WTC11 (cell line): ENCODE results near the gene CORO2B. TPM values are rescaled to one million over a fixed set of nuclear protein-coding genes. Genes with fewer than 3 reads are reported as not detected.

Experiments used
- ATAC-seq: fragments of 200-7000 bp; cut with Tn5 transposase; 2 replicates; pipeline ENCODE4 v1.10.0; 2021; ENCODE audit warnings: mild to moderate bottlenecking, moderate library complexity
- CTCF ChIA-PET: fragments of 300-600 bp; sonication (Branson Sonifier 250); formaldehyde crosslinking; loops from one replicate; lab custom pipeline; 2021; ENCODE audit warnings: antibody characterized with exemption; lab: Charles Lee
- POLR2A ChIA-PET: fragments of 350-600 bp; sonication (Branson Sonifier 250); formaldehyde crosslinking; loops from one replicate; lab custom pipeline; 2021; ENCODE audit warnings: antibody characterized with exemption; lab: Charles Lee
- DNase-seq: peaks from one replicate; pipeline ENCODE4 v3.0.0; 2021; ENCODE audit warnings: low spot score
- H3K27ac Mint-ChIP-seq: 2 replicates; pipeline ENCODE4 v1.8.0; 2021; ENCODE audit warnings: mixed read lengths
- H3K27me3 Mint-ChIP-seq: 2 replicates; pipeline ENCODE4 v1.8.0; 2021; ENCODE audit warnings: low read depth, mild to moderate bottlenecking, moderate library complexity, mixed read lengths
- H3K36me3 Mint-ChIP-seq: 2 replicates; pipeline ENCODE4 v1.8.0; 2021; ENCODE audit warnings: mixed read lengths
- H3K4me1 Mint-ChIP-seq: 2 replicates; pipeline ENCODE4 v1.8.0; 2022; ENCODE audit warnings: mixed read lengths
- H3K4me3 Mint-ChIP-seq: 2 replicates; pipeline ENCODE4 v1.8.0; 2021; ENCODE audit warnings: mild to moderate bottlenecking, moderate library complexity, mixed read lengths
- H3K9me3 Mint-ChIP-seq: 2 replicates; pipeline ENCODE4 v1.8.0; 2021; ENCODE audit warnings: mixed read lengths
- AR ChIP-seq: fragments of 250-450 bp; sonication (Bioruptor Pico); IDR thresholded peaks from 2 replicates; pipeline ENCODE4 v1.9.0; 2021; ENCODE audit warnings: mild to moderate bottlenecking
- ATF1 ChIP-seq: sonication (generic); formaldehyde crosslinking; IDR thresholded peaks from 2 replicates; pipeline ENCODE4 v1.8.1; 2023; ENCODE audit warnings: mild to moderate bottlenecking, moderate library complexity, missing genetic modification reagents
- ATF3 ChIP-seq: sonication (generic); formaldehyde crosslinking; conservative IDR thresholded peaks from 2 replicates; pipeline ENCODE4 v1.8.1; 2022; ENCODE audit warnings: mild to moderate bottlenecking, missing genetic modification reagents
- CREM ChIP-seq: sonication (generic); formaldehyde crosslinking; IDR thresholded peaks from 2 replicates; pipeline ENCODE4 v1.8.1; 2022; ENCODE audit warnings: mild to moderate bottlenecking, missing genetic modification reagents, moderate library complexity
- CTCF ChIP-seq: fragments of 200-600 bp; IDR thresholded peaks from 2 replicates; pipeline ENCODE4 v1.8.0; 2022; ENCODE audit warnings: antibody characterized with exemption
- ERG ChIP-seq: fragments of 250-450 bp; sonication (Bioruptor Pico); IDR thresholded peaks from 2 replicates; pipeline ENCODE4 v1.8.0; 2021; ENCODE audit warnings: mild to moderate bottlenecking
- FOXJ3 ChIP-seq: sonication (generic); formaldehyde crosslinking; IDR thresholded peaks from 2 replicates; pipeline ENCODE4 v1.9.0; 2021; ENCODE audit warnings: missing genetic modification reagents, mild to moderate bottlenecking, borderline replicate concordance
- GRHL2 ChIP-seq: fragments of 250-450 bp; sonication (Bioruptor Pico); IDR thresholded peaks from 2 replicates; pipeline ENCODE4 v1.8.0; 2022; ENCODE audit warnings: mild to moderate bottlenecking, moderate library complexity; ENCODE audit not compliant: insufficient replicate concordance, severe bottlenecking
- IRF1 ChIP-seq: sonication (generic); formaldehyde crosslinking; IDR thresholded peaks from 2 replicates; pipeline ENCODE4 v1.8.0; 2023; ENCODE audit warnings: missing genetic modification reagents
- IRF2 ChIP-seq: sonication (generic); formaldehyde crosslinking; IDR thresholded peaks from 2 replicates; pipeline ENCODE4 v1.8.0; 2022; ENCODE audit warnings: low read depth, missing genetic modification reagents, borderline replicate concordance
- KAT7 ChIP-seq: sonication (generic); formaldehyde crosslinking; IDR thresholded peaks from 2 replicates; pipeline ENCODE4 v1.8.1; 2023; ENCODE audit warnings: missing genetic modification reagents, mild to moderate bottlenecking, borderline replicate concordance
- MAX ChIP-seq: sonication (generic); formaldehyde crosslinking; IDR thresholded peaks from 2 replicates; pipeline ENCODE4 v1.8.0; 2022; ENCODE audit warnings: mild to moderate bottlenecking, missing genetic modification reagents
- MXD4 ChIP-seq: fragments of 250-450 bp; sonication (Bioruptor Pico); IDR thresholded peaks from 2 replicates; pipeline ENCODE4 v1.8.0; 2021; ENCODE audit warnings: mild to moderate bottlenecking, moderate library complexity, borderline replicate concordance
- NFE2L1 ChIP-seq: sonication (generic); formaldehyde crosslinking; IDR thresholded peaks from 2 replicates; pipeline ENCODE4 v1.8.1; 2023; ENCODE audit warnings: missing genetic modification reagents
- NR1H2 ChIP-seq: sonication (generic); formaldehyde crosslinking; IDR thresholded peaks from 2 replicates; pipeline ENCODE4 v1.9.0; 2021; ENCODE audit warnings: mild to moderate bottlenecking, moderate library complexity, missing genetic modification reagents
- USF1 ChIP-seq: sonication (generic); formaldehyde crosslinking; IDR thresholded peaks from 2 replicates; pipeline ENCODE4 v1.8.0; 2022; ENCODE audit warnings: mild to moderate bottlenecking, missing genetic modification reagents
- USF2 ChIP-seq: sonication (generic); formaldehyde crosslinking; IDR thresholded peaks from 2 replicates; pipeline ENCODE4 v1.8.1; 2023; ENCODE audit warnings: mild to moderate bottlenecking, missing genetic modification reagents, moderate library complexity
- ZNF317 ChIP-seq: sonication (generic); formaldehyde crosslinking; IDR thresholded peaks from 2 replicates; pipeline ENCODE4 v1.8.1; 2023; ENCODE audit warnings: low read depth, mild to moderate bottlenecking, moderate library complexity, missing genetic modification reagents, borderline replicate concordance
- ZNF425 ChIP-seq: fragments of 250-450 bp; sonication (Bioruptor Pico); conservative IDR thresholded peaks from 2 replicates; pipeline ENCODE4 v1.9.0; 2021; ENCODE audit warnings: mild to moderate bottlenecking
- ZNF512 ChIP-seq: sonication (generic); formaldehyde crosslinking; IDR thresholded peaks from 2 replicates; pipeline ENCODE4 v1.8.1; 2022; ENCODE audit warnings: missing genetic modification reagents, borderline replicate concordance
- total RNA-seq: library from RNA; stranded (reverse); gene quantifications from 3 replicates; pipeline ENCODE4 v1.2.3, GENCODE V29; 2021

The CORO2B gene
- total RNA-seq, 1 experiment from 2014 or later: 4.9 TPM

- no peak for TF ChIP-seq IRF1 (CRISPR knock-in tag)
- no peak for TF ChIP-seq GRHL2 (CRISPR knock-in tag)
- no peak for TF ChIP-seq CTCF
- no peak for TF ChIP-seq ATF3
- no peak for TF ChIP-seq ZNF512 (CRISPR knock-in tag)
- TF ChIP-seq NFE2L1 (CRISPR knock-in tag): no peak
- TF ChIP-seq CREM (CRISPR knock-in tag): no peak
- TF ChIP-seq AR (CRISPR knock-in tag): no peak
- TF ChIP-seq MAX (CRISPR knock-in tag): no peak
- no peak for TF ChIP-seq NR1H2
- no peak for TF ChIP-seq USF2 (CRISPR knock-in tag)
- TF ChIP-seq MXD4 (CRISPR knock-in tag): no peak
- no peak for TF ChIP-seq ZNF317 (CRISPR knock-in tag)
Observed at GRCh38 chr15:68681836-68682235, 103.0 kb downstream of the CORO2B start (continued).

- Mint-ChIP-seq H3K27ac (no peak overlapping the region), H3K4me1 (peaks cover 7% of the 10 kb centered on the region), H3K9me3 (no peaks in the 10 kb centered on the region), H3K36me3 (no peaks in the 10 kb centered on the region), H3K4me3 (no peak overlapping the region), H3K27me3 (no peaks in the 10 kb centered on the region; the same call in 1 of the 2 replicates)
- DNase-seq: no peak
- peak; percentile 78 for ATAC-seq
- ChIA-PET POLR2A (interaction anchor here (0.6 kb wide), 1 partner anchor 134 kb away, joined by 5 read pairs; no protein-coding TSS in a partner anchor), CTCF (interaction anchor here (1.6 to 1.9 kb wide), 2 partner anchors 9 to 194 kb away, joined by 4 to 6 read pairs; no protein-coding TSS in a partner anchor)
- TF ChIP-seq ERG (CRISPR knock-in tag): no peak
- no peak for TF ChIP-seq KAT7 (CRISPR knock-in tag)
- no peak for TF ChIP-seq ZNF425 (CRISPR knock-in tag)
- peak; percentile 58; the same call in 1 of the 2 replicates for TF ChIP-seq USF1 (CRISPR knock-in tag)
- TF ChIP-seq USF2 (CRISPR knock-in tag): peak; percentile 74
- TF ChIP-seq IRF2 (CRISPR knock-in tag): no peak
- no peak for TF ChIP-seq ATF1 (CRISPR knock-in tag)
- no peak for TF ChIP-seq FOXJ3
- TF ChIP-seq MAX (CRISPR knock-in tag): no peak
Observed at GRCh38 chr15:68682330-68682729, 103.5 kb downstream of the CORO2B start.
